AG10803 (cell line): ENCODE results near the gene MTTP.
"Not testable (repeated sequence)": the region's sequence is repeated elsewhere in the genome, so short reads cannot be mapped to it uniquely, and the experiment has no call there.

Experiments
- DNase-seq: peaks from one replicate; pipeline ENCODE4 v3.0.0; 2010; ENCODE audit warnings: low read depth
- H3K4me3 ChIP-seq: 2 replicates; pipeline ENCODE4 v1.5.1; 2011; ENCODE audit warnings: mild to moderate bottlenecking, low read length, control low read depth
- CTCF ChIP-seq: conservative IDR thresholded peaks from 2 replicates; pipeline ENCODE4 v1.5.1; 2011; ENCODE audit warnings: mild to moderate bottlenecking, low read length, control low read depth, inconsistent platforms

The MTTP gene

GRCh38 chr4:99574530-99575324 lies at the start of gene MTTP:
MTTP (plus strand) TSS chr4:99574824; CDS start chr4:99574910, 86 bp downstream.
- DNase-seq = no peak
- no peak for TF ChIP-seq CTCF
- no peak within 1 kb of the TSS for H3K4me3 ChIP-seq

- peak; percentile 48 for DNase-seq
- no peak overlapping the region for H3K4me3 ChIP-seq
- TF ChIP-seq CTCF = no peak
Observed at GRCh38 chr4:99529228-99529627, 45.4 kb upstream of the MTTP start.

- TF ChIP-seq CTCF = no peak
- DNase-seq = no peak
Observed at GRCh38 chr4:99529956-99530355, 44.7 kb upstream of the MTTP start.

GRCh38 chr4:99534699-99535098 lies 39.9 kb upstream of the MTTP start:
- not testable (repeated sequence) for DNase-seq, H3K4me3 ChIP-seq

More at GRCh38 chr4:99529956-99530355, 44.7 kb upstream of the MTTP start:
- H3K4me3 ChIP-seq = no peak overlapping the region

- no peak overlapping the region for H3K4me3 ChIP-seq
- TF ChIP-seq CTCF = no peak
- peak; percentile 1 for DNase-seq
Observed at GRCh38 chr4:99536271-99536670, 38.4 kb upstream of the MTTP start.

- TF ChIP-seq CTCF = no peak
- no peak overlapping the region for H3K4me3 ChIP-seq
- no peak for DNase-seq
Observed at GRCh38 chr4:99536848-99537247, 37.8 kb upstream of the MTTP start.

- no peak overlapping the region for H3K4me3 ChIP-seq
- TF ChIP-seq CTCF = no peak
- DNase-seq = no peak
Observed at GRCh38 chr4:99537674-99538073, 37.0 kb upstream of the MTTP start.
